Left lung (tissue), 10 donors: Measurements from ENCODE around the gene NBEAL1. TPM values are rescaled to one million over a fixed set of nuclear protein-coding genes. Genes with fewer than 3 reads are reported as not detected.

Experiments used
- ATAC-seq: fragments of 200-7000 bp; cut with Tn5 transposase; one replicate; pipeline ENCODE4 v1.9.1; 2020; ENCODE audit warnings: moderate library complexity
- DNase-seq, 4 donors: peaks; one replicate each; pipeline ENCODE4 v3.0.0-alpha.2; 2013 to 2020
- H3K27ac ChIP-seq, 2 donors: fragments of 200-600 bp; sonication (generic) in 1 of 2; one replicate each; pipeline versions ENCODE4 v1.5.0 to v1.8.0; 2020 to 2021
- H3K27me3 ChIP-seq, 2 donors: fragments of 200-600 bp; sonication (generic) in 1 of 2; one replicate each; pipeline versions ENCODE4 v1.5.0 to v1.8.0; 2020 to 2021
- H3K36me3 ChIP-seq, 2 donors: fragments of 200-600 bp; sonication (generic) in 1 of 2; one replicate each; pipeline versions ENCODE4 v1.5.0 to v1.8.0; 2020 to 2021
- H3K4me1 ChIP-seq, 2 donors: fragments of 200-600 bp; one replicate each; pipeline ENCODE4 v1.8.0; 2021
- H3K4me3 ChIP-seq, 2 donors: fragments of 200-600 bp; sonication (generic) in 1 of 2; one replicate each; pipeline versions ENCODE4 v1.5.0 to v1.8.0; 2020 to 2021; ENCODE audit warnings: mild to moderate bottlenecking in 1 of 2
- H3K9me3 ChIP-seq, 2 donors: fragments of 200-600 bp; sonication (generic) in 1 of 2; one replicate each; pipeline versions ENCODE4 v1.5.0 to v1.8.0; 2020 to 2021
- intact Hi-C, 2 donors: fragments of 100-400 bp; cut with DNase I; formaldehyde crosslinking; loops; one replicate each; pipeline versions ENCODE4 v1.11.2 to v1.14.2; 2022
- polyA plus RNA-seq, 6 donors: library from polyadenylated mRNA; unstranded; fragments of 120-200 nt; gene quantifications; one replicate each; pipeline ENCODE4 v1.2.1, GENCODE V29; 2013; ENCODE audit not compliant: insufficient read length in 6 of 6
- total RNA-seq, 2 donors: library from RNA; stranded (reverse); fragmentation: NEBNext Ultra II Directional; extraction: Animal tissue kit (Norgen Biotek cat#: 25700); gene quantifications; one replicate each; pipeline ENCODE4 v1.2.1, GENCODE V29; 2021
- TF ChIP-seq, protein P1 (sequence below), 2 donors: fragments of 200-600 bp; sonication (generic) in 1 of 2; IDR thresholded peaks; one replicate each; pipeline versions ENCODE4 v1.5.0 to v1.8.0; 2021; ENCODE audit warnings: antibody characterized with exemption in 2 of 2
- donor health status: DM: no; HTN: yes; CAD: no.
- donor health status: DM: no; HTN: no; CAD: no.

The NBEAL1 gene
- total and polyA plus RNA-seq, 8 donors, result 11.4 to 72.2 (median 19.6) TPM

DNA sequence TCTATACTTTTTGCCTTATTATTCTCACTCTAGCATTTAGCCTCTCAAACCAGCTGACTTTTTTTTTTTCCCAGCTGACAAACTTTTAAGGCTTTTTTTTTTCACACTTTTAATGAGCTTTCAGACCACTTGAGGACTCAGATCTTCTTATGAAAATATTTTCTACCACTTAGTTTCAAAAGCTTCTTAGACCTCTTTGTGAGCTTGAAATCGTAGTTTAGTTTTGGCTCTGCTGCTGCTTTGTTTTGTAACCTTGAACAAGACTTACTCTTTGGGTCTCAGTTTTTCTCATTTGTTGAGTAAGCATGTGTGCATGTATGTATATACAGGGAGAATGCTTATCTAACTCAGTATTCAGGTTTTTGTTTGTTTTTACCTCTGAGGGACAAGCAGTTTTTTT is 3.5 kb downstream of the NBEAL1 start:
- peaks cover 0 to 71% of the 10 kb centered on the region in 2 donors for H3K4me1 ChIP-seq
- TF ChIP-seq, protein P1, sequence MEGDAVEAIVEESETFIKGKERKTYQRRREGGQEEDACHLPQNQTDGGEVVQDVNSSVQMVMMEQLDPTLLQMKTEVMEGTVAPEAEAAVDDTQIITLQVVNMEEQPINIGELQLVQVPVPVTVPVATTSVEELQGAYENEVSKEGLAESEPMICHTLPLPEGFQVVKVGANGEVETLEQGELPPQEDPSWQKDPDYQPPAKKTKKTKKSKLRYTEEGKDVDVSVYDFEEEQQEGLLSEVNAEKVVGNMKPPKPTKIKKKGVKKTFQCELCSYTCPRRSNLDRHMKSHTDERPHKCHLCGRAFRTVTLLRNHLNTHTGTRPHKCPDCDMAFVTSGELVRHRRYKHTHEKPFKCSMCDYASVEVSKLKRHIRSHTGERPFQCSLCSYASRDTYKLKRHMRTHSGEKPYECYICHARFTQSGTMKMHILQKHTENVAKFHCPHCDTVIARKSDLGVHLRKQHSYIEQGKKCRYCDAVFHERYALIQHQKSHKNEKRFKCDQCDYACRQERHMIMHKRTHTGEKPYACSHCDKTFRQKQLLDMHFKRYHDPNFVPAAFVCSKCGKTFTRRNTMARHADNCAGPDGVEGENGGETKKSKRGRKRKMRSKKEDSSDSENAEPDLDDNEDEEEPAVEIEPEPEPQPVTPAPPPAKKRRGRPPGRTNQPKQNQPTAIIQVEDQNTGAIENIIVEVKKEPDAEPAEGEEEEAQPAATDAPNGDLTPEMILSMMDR (IDR thresholded peaks at IDR 0.05), result no peak
- peak overlapping the region; percentile 42 to 92 for H3K27ac ChIP-seq
- no peaks in the 10 kb centered on the region for H3K27me3 ChIP-seq
- H3K4me3 ChIP-seq, result peak overlapping the region; percentile 12 to 61
- intact Hi-C loops, result no loop called here
- no peaks in the 10 kb centered on the region for H3K9me3 ChIP-seq
- no peak for ATAC-seq
- no peaks in the 10 kb centered on the region for H3K36me3 ChIP-seq
- peak in 1 of 4 donors; percentile 41 for DNase-seq

DNA sequence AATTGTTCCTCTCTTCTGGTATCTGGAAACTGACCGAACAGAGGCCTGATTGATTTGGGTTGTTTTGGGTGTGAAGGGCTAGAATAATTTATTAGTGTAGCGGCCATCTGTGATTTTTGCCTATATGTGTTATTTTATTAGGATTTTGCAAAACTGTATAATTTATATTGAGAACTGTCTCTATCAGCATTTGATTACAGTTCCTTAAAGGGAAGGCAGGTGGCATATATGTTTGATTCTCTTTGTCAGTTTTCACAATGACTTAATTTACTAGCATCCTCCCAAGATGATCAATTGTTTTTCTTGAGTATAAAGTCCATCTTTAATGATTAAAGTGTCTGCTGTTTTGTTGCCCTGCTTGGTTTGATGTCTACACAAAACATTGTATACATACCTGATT is 4.5 kb downstream of the NBEAL1 start:
- Histone ChIP-seq H3K27ac (peak overlapping the region in 1 of 2 donors; percentile 42), H3K36me3 (peaks cover 0 to under 1% of the 10 kb centered on the region in 2 donors), H3K9me3 (no peaks in the 10 kb centered on the region), H3K4me3 (peak overlapping the region; percentile 14 to 61), H3K4me1 (peaks cover 0 to 65% of the 10 kb centered on the region in 2 donors), H3K27me3 (no peaks in the 10 kb centered on the region)
- intact Hi-C loops, result no loop called here
- ATAC-seq (no peak), DNase-seq (no peak)
- TF ChIP-seq, protein P1 (IDR thresholded peaks at IDR 0.05), result no peak

DNA sequence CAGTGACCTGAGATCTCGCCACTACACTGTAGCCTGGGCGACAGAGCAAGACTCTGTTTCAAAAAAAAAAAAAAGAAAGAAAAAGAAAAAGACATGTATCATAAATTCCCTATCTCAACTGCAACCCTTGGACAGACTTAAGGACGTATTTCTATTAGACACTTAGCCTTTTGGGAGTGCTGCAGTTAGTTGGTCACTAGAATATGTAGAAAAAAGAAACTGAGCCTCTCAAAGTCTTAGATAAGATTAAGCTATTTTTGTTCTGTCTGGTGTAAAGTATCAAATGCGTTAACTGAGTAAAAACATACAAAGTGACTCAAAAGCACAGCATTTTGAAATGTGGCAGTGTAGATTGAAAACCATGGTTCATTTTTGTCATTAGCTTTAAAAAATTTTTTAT is 7.3 kb downstream of the NBEAL1 start:
- TF ChIP-seq, protein P1 (IDR thresholded peaks at IDR 0.05), result no peak
- H3K9me3 ChIP-seq, result no peaks in the 10 kb centered on the region
- H3K27me3 ChIP-seq, result no peaks in the 10 kb centered on the region
- intact Hi-C loops, result no loop called here
- H3K27ac ChIP-seq, result peak overlapping the region; percentile 19 to 37
- H3K4me3 ChIP-seq, result no peak overlapping the region
- H3K36me3 ChIP-seq, result peaks cover 0 to 5% of the 10 kb centered on the region in 2 donors
- DNase-seq (no peak), ATAC-seq (peak; percentile 11)
- peaks cover 0 to 53% of the 10 kb centered on the region in 2 donors for H3K4me1 ChIP-seq

DNA sequence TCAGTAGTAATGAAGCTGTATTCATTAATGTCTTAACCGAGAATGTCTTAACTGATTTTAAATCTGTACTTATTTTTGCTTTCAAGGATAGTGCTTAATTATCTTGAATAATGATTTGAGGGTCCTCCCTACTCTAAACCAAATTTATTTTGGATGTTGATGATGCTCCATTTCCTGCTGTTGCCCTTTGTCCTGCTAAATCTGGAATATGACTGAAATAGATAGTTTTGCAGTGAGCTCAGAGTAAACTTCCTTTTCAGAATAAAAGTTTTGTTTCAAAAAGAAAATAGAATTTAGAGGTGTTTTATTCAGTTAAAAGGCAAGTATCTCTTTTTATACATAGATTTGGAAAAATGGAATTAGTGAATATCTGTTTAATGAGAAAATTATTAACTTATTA is 8.1 kb downstream of the NBEAL1 start:
- peak overlapping the region; percentile 19 to 37 for H3K27ac ChIP-seq

DNA sequence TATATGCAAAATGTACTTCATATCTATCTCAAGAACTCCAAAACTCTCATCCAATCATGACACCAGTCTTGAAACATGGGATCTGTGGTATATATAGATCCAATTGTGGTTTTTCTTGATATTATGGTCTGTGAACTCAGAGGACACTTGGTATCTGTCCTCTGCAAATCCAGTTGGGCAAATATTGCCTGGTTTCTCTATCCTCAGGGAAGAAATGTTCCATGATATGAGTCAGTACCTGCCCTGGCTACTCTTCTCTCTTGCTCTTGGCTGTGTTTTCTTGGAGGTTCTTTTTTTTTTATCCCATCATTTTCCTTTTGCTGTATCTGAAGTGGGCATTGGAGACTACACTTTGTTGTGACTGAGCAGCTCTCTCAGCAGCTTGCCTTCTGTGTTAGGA is 10.9 kb downstream of the NBEAL1 start:
- Histone ChIP-seq H3K4me3 (no peak overlapping the region), H3K36me3 (peaks cover 0 to 5% of the 10 kb centered on the region in 2 donors), H3K27ac (no peak overlapping the region), H3K9me3 (no peaks in the 10 kb centered on the region), H3K4me1 (peaks cover 0 to 22% of the 10 kb centered on the region in 2 donors), H3K27me3 (no peaks in the 10 kb centered on the region)
- DNase-seq, result no peak
- peak; percentile 6 for ATAC-seq
- intact Hi-C loops, result no loop called here
- TF ChIP-seq, protein P1 (IDR thresholded peaks at IDR 0.05), result no peak

More for the DNA sequence above, 8.1 kb downstream of the NBEAL1 start:
- H3K27me3 ChIP-seq, result no peaks in the 10 kb centered on the region
- peaks cover 0 to 45% of the 10 kb centered on the region in 2 donors for H3K4me1 ChIP-seq
- DNase-seq, result no peak
- peaks cover 0 to 5% of the 10 kb centered on the region in 2 donors for H3K36me3 ChIP-seq
- H3K9me3 ChIP-seq, result no peaks in the 10 kb centered on the region
- no peak overlapping the region for H3K4me3 ChIP-seq
- ATAC-seq, result no peak
- intact Hi-C loops, result no loop called here
- TF ChIP-seq, protein P1 (IDR thresholded peaks at IDR 0.05), result no peak
